PFSK-1 (cell line): Measurements from ENCODE around the gene SGCA.

Experiments
- POLR2AphosphoS5 ChIP-seq: IDR thresholded peaks from 2 replicates; pipeline ENCODE4 v1.6.1; 2012; ENCODE audit warnings: low read depth, mild to moderate bottlenecking, control low read depth, low read length, moderate library complexity
- REST ChIP-seq, 2 experiments: IDR thresholded peaks; 2 replicates each; pipeline versions ENCODE4 v1.6.1 to v1.8.0; 2011 to 2012; ENCODE audit warnings: low read depth in 2 of 2, low read length in 2 of 2, control low read depth in 1 of 2, inconsistent platforms in 1 of 2, mild to moderate bottlenecking in 1 of 2, moderate library complexity in 1 of 2; ENCODE audit not compliant: insufficient read depth in 1 of 2
- SIN3A ChIP-seq: IDR thresholded peaks from 2 replicates; pipeline ENCODE4 v1.6.1; 2012; ENCODE audit warnings: mild to moderate bottlenecking, low read length, moderate library complexity, borderline replicate concordance; ENCODE audit not compliant: insufficient read depth
- TAF1 ChIP-seq: IDR thresholded peaks from 2 replicates; pipeline ENCODE4 v1.6.1; 2012; ENCODE audit warnings: low read length, control low read depth, borderline replicate concordance; ENCODE audit not compliant: insufficient read depth

- TF ChIP-seq TAF1: no peak
- TF ChIP-seq POLR2AphosphoS5: no peak
- TF ChIP-seq REST (IDR thresholded peaks at IDR 0.05; ENCODE audit: insufficient read depth in 1 of 2, low read depth in 2 of 2, low read length in 2 of 2): no peak
- no peak for TF ChIP-seq SIN3A
Observed at GRCh38 chr17:50190603-50191358, 25.0 kb downstream of the SGCA start.
